Posterior cingulate gyrus (tissue), 11 donors: Measurements from ENCODE around the gene PSMD5.

Experiments used
- DNase-seq, 10 donors: peaks; one replicate each; pipeline versions ENCODE4 v3.0.0 to v3.0.0-alpha.2; 2020 to 2021; ENCODE audit warnings: mixed read lengths in 3 of 10
- intact Hi-C: fragments of 100-400 bp; cut with DNase I; formaldehyde crosslinking; loops from one replicate; pipeline ENCODE4 v1.15.1; 2023

The PSMD5 gene

DNA sequence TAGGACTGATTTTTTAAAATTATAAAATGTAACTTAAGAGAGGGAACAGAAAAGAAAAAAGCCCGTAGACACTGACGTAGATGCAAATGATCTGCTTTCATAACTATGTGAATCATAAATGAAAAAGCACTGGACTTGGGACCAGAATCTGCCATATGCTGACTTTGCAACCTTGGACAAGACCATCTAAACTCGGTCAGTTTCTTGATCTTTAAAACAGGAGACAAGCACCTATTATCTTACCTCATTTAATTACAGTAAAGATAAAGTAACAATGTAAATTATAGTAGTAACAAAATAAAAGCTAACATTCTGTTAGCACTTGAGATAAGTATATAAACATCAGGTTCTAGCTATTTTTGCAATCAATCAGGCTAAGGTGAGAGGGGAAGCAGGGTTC, 69.5 kb downstream of the PSMD5 start:
- intact Hi-C loops, result no loop called here

DNA sequence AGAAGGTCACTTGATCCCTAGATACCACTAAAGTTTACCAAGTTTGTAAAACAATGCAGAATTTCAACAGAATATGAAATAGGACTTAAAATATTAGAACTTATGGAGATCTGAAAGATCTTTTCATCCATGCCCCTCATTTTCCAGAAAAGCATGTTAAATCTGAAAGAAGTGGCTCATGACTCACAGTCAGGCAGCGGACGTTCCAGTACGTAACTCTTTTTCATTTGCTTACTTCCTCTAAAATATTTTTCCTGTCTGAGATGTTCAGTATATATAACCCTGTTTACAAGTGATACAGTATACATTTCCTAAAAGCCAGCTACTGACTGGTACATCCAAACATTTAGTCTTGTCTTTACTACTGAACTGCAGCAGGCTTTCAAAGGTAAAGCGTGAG, 71.8 kb downstream of the PSMD5 start:
- intact Hi-C loops, result no loop called here
- no peak for DNase-seq

More for the DNA sequence above, 69.5 kb downstream of the PSMD5 start:
- no peak for DNase-seq

DNA sequence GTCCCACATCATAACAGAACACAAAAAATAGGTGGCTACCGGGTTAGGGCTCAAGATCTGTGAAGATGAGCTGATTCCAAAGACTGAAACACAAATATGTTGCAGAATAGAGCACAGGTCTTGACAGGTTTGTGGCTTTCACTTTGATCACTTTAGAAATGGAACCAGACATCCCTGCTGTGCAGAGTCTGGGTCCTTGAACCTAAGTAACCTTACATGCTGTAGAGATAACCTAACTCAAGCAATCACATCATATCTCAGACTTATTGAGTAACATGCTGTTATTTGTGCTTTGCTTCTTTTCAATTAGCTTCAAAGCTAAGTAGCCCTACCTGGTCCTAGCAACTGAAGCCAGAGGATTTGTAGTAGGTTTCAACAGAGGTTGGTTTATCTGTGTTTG, 73.8 kb downstream of the PSMD5 start:
- intact Hi-C loops, result no loop called here

DNA sequence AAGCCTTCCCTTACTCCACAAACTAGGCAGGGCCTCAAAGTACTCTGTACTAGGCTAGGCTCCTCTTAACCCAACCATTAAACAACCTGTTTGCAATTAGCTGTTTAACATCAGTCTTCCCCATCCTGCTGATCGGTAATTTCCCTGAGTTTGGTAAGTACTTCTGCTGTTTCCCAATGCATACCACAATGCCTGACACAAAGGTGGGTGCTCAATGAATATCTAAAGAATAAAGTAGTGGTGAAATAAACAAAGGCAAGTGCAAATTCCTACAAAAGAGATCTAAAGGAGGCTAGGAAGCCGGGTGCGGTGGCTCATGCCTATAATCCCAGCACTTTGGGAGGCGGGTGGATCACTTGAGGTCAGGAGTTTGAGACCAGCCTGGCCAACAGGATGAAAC, 74.5 kb downstream of the PSMD5 start:
- intact Hi-C loops, result no loop called here
- no peak for DNase-seq

More for the DNA sequence above, 73.8 kb downstream of the PSMD5 start:
- DNase-seq, result no peak

DNA sequence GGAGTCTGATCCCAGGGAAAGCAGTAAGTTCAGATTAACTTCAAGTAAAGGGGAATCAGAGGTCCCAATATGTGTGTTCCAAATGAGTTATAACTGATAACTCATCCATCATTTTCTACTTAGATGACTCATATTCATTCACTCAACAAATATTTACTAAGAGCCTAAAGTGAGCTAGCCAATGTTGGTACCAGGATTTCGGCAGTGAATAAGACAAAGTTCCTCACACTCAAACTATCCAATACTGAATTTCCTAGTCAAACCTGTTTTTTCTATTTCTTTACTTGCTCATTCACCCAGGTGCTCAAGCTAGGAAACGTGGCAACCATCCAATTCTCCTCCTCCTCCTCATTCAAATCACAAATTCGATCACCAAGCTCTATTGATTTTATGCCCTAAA, 75.3 kb downstream of the PSMD5 start:
- no peak for DNase-seq
- intact Hi-C loops, result no loop called here
